NCI-H2107 (cell line): ENCODE measurements around the gene CABP4.

ENCODE experiments used
- DNase-seq: peaks from one replicate; lab custom pipeline; 2025; lab: John Stamatoyannopoulos, UW

The CABP4 gene

DNA sequence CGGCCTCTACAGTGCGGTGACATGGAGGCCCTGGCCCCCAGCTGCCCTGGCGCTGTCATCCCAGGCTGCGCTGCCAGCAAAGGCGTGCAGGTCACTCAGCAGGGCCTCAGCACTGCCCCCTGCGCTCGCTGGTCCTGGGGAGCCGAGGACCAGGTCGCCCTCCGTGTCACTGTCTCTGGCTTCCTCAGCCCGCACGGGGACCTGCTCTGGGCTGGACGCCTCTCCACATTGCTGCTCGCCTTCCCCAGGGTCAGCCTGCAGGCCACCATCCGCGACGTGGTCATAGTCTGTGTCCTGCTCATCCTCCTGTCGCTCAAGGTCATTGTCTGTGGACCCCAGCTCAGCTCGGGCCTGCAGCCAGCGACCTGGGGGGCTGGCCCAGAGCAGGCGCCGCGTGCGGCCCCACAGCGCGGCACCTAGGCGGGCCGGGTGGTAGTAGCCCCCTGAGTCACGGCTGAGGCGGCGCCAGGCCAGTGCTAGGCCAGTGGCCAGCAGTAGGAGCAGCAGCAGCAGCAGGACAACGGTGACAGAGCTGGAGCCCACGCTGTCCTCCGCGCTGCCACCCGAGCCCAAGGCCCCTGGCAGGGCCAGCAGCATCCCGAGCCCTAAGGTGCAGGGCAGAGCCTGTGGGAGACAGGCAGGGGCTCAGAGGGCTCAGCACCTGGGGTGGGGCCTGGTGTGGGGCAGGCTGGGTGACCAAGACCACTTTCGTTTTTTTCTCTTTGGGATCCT lies 19.3 kb upstream of the CABP4 start:
- no peak for DNase-seq

GRCh38 chr11:67436459-67437081 lies 18.6 kb upstream of the CABP4 start:
- DNase-seq: no peak

DNA sequence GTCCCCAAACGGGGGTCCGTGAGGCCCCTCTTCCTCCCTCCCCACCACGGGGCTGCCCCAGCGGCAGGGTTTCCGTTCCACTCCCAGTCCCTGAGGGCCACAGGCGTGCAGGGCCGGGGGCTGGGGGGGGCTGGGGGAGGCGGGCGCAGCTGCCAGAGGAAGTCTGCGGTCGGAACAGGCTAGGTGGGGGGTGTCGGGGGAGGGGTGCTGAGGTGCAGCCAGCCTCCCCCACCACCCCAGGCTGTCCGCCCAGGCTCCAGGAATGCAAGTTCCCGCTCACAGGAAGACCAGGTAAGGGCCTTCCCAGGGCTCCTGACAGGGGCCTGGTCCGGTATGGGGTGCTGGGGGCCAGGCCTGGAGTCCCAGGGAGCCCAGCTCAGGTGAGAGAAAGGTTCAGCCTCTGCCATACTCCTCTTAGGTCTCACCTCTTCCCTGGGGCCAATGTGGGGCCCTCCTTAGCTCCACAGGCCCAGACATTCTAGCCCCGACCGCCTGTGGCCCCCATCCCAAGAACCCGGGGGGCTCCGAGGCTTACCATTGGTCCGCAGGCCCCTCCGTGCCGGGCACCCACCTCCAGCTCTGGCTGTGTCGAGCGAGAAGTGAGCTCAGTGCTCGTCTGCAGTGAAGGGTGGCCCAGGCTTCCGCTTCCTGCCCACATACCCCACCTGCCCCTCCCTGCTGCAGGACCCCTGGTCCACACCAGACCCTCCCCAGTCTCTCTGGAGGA lies 17.9 kb upstream of the CABP4 start, which contains the start of gene PTPRCAP:
TSS of gene PTPRCAP (minus strand) at position 601 of the 727 bp plus-strand sequence. CDS start at position 538, 63 bp downstream.
- no peak for DNase-seq

- DNase-seq: no peak
Measured at GRCh38 chr11:67437809-67438157, 17.4 kb upstream of the CABP4 start.

GRCh38 chr11:67438158-67438902 lies 16.8 kb upstream of the CABP4 start:
- DNase-seq: no peak

GRCh38 chr11:67439321-67440228 lies 15.6 kb upstream of the CABP4 start:
- no peak for DNase-seq

DNA sequence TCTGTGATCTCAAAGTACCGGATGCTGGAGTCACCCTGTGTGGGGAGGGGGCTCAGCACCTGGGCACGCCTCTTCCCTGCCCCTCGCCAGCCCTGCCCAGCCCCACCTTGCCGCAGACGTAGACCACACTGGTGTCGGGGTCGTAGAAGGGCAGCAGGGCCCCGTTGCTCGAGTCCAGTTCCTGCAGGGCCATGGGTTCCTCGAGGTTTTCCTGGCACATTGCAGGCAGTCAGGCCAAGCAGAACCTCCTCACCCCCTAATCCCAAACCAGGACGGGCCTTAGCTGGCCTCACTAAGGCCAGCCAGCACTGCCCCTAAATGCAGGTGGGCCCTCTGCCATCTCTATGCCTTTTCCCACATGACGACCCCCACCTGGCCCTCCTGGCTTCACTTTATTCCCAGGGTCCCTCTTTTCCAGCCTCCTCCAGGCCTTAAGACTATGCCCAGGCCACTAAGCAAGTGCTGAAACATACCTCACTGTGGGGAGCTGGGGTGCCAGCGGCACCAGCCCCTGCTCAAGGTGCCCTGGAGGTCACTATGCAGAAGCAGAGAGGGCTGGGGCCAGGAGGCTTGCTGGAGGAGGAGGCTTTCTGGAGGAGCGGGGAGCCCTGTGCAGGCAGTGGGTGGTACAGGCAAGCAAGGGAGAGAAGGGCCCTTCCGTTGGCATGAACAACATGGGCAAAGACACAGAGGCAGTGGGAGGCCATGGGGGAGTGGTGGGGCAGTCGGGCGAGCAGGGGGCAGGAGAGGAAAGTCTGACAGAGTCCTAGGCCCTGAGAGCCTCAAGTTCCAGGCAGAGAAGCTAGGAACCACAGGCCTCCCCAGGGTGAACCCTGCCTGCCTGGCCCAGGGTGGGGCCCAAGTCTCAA lies 14.7 kb upstream of the CABP4 start:
- no peak for DNase-seq

DNA sequence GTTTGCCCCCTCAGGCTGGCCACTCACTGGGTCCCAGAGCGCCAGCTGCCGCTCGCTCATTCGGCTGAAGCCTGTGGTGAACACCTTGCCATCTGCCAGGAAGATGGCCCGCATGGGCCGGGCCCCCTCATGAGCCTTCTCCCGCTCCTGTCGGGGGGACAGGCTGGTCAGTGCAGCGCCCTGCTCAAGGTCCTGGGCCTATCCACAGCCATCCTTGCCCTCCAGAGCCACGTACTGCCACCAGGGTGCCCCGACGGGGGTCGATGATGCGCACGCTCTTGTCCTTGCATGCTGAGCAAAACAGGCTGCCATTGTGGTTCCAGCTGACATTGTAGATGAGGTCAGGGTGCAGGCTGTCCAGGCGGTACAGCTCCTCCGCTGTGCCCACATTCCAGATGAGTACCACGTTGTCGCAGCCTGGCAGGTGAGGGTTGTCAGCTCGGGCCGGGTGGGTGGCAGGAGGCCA lies 14.0 kb upstream of the CABP4 start:
- no peak for DNase-seq

DNA sequence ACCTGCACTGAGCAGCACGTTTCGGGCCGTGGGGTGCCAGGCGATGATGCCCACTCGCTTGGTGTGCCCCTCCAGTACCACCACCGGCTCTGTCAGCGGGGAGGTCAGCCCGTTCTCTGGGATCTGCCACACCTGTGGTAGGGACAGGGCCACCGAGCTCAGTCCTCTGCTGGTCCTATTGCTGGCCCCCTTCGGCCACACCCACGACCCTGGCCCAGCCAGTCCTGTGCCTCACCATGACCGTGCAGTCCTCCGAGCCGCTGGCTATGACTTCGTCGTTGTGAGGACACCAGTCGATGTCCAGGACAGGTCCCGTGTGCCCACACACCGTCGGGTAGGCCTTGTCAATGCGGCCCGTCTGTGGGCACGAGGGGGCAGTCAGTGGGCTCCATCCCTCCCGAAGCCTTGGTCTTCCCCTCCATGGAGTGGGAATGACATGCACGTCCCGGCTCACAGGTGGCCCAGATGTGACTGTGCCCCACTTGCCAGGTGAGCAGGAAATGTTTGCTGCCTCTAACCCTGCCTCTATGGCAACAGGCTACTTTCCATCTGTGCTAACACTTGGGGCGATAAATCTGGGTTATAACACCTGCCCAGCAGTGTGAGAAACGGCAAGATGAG lies 13.3 kb upstream of the CABP4 start:
- no peak for DNase-seq

- no peak for DNase-seq
Measured at GRCh38 chr11:67442504-67443404, 12.4 kb upstream of the CABP4 start.

GRCh38 chr11:67445515-67445914 lies 9.6 kb upstream of the CABP4 start:
- no peak for DNase-seq

DNA sequence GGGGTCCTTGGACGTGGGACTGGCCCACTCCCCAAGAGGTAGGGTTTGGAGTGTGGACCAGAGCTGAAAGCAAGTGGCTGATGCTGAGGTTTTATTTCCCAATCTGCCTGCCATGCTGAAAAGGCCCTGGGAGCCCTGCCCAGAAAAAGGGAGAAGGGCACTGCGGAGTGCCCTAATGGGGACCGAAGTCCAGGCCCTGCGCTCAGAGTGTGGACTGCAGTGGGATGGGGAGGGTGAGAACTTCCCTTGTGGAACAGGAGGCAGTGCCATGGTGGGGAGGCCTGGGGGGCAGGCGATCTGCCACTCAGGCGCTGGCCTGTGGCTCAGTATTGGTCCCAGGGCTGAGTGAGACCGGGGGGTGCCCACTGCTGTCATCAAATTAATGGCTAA lies 6.9 kb upstream of the CABP4 start:
- no peak for DNase-seq

DNA sequence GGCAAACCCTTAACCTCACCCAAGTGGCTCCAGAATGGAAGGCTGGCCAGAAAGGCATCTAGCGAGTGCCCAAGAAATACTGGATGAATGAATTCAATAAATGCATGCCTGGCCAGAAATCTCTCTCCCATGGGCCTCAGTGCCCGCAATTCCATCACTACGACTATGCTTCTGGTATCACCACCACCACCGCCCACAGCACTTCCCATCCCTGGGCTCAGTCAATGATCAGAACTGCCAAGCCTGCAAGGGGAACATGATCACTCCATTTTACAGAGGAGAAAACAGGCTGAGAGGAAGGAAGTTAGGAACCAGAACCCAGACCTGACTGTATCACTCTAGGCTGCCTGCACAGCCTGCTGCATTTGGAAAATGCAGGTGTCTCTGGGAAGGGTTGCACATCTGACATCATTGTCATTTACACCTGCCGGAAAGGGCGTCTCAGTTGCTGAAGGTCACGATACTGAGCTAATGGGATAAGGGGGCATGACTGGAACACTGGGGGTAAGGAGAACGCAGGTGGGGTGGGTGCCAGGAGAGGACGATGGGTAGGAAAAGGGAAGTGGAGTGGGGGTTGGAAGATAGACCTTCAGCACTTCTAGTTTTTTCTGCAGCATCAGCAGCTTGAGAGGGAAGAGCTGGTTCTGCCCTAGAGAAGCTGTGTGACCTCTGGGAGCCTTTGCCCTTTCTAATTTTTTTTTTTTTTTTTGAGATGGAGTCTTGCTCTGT lies 5.9 kb upstream of the CABP4 start:
- no peak for DNase-seq

DNA sequence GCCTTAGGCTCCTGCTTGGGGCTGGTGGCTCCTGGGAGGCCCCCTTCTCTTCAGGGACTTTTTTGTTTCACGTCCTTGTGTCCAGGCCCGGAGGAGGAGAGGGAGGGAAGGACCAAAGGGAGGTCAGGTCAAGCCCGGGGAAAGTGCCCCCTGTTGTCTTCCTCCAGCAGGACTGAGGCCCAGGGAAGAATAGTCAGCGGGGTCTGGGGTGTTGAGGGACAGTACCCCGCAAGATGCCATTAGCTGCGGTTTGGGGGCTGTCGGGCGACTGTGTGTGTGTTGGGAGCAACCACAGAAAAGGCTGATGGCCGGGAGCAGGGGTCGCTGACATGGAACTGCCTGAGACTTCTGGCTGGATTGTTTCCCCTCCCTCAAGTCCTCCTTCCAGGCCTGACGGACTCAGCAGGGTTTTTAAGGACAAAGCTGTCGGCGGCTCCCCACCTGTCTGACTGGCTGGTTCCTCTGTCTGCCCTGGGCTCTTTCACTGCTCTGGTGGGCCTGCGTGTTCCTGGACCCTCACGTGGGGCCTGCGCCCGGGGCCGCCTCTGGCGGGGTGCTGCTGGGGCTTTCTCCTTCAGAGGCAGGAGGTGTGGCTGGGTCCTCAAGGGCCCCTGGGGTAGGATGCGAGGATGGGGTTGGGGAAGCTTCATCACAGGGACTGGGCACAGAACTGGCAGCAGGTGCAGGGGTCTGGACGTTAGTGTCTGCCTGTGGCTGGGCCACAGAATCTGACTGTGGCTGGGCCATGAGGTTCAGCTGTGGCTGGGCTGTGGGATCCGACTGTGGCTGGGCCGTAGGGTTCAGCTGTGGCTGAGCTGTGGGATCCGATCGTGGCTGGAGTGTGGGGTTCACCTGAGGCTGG lies 4.1 kb upstream of the CABP4 start:
- DNase-seq: no peak

- no peak for DNase-seq
Measured at GRCh38 chr11:67451658-67451976, 3.5 kb upstream of the CABP4 start.

DNA sequence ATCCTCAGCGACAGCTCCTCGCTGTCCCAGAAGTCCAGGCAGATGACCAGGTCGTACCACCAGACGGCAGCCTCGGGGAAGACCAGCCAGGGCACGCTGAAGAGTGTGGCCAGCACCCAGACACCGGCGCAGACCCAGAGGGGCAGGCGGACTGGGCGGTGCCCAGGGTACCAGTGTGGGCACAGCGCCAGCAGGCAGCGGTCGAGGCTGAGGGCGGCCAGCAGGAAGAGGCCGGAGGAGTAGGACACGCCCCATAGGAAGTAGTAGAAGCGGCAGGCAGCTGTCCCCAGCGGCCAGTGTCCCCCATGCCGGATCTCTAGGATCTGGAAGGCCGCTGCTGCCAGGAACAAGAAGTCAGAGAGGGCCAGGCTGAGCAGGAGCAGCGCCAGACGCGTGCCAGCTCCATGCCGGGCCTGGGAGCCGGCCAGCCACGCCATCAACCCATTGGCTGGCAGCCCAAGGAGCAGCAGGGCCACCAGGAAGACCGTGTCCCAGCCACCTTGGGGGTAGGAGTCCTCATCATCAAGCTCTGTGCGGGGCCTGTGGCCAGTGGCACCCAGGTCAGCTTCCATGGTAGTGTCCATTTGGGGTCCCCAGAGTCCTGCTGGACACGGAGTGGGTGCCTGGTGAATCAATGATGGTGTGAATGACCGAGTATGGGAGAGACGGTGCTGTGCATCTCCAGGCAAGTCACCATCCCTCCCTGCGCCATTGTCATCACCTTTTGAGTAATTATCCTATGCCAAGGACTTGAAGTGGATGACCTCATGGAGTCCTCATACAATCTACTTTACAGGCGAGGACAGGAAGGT lies 2.8 kb upstream of the CABP4 start, which contains the start of gene GPR152:
TSS of gene GPR152 (minus strand) at position 589 of the 812 bp plus-strand sequence. CDS start at position 584, 5 bp downstream.
- no peak for DNase-seq
